HTR-8/SVneo (cell line): ENCODE results near the gene ZNF579.

Experiments used
- DNase-seq: peaks from one replicate; pipeline ENCODE4 v3.0.0; 2011; ENCODE audit warnings: low spot score, mixed read lengths; ENCODE audit not compliant: insufficient read length
- FAIRE-seq: peaks from 2 replicates; lab custom pipeline; 2011; peaks lifted over from hg19 to GRCh38; lab: Jason Lieb, UNC

ZNF579 gene, protein sequence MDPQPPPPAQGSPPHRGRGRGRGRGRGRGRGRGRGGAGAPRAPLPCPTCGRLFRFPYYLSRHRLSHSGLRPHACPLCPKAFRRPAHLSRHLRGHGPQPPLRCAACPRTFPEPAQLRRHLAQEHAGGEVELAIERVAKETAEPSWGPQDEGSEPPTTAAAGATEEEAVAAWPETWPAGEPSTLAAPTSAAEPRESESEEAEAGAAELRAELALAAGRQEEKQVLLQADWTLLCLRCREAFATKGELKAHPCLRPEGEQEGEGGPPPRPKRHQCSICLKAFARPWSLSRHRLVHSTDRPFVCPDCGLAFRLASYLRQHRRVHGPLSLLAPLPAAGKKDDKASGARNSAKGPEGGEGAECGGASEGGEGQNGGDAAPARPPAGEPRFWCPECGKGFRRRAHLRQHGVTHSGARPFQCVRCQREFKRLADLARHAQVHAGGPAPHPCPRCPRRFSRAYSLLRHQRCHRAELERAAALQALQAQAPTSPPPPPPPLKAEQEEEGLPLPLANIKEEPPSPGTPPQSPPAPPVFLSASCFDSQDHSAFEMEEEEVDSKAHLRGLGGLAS

GRCh38 chr19:55580628-55581144 lies at the start of gene ZNF579:
TSS of gene ZNF579 (minus strand) at chr19:55580848. CDS start at chr19:55579639, 1,209 bp downstream.
- peak; percentile 26 for FAIRE-seq
- peak; percentile 81 for DNase-seq

DNA sequence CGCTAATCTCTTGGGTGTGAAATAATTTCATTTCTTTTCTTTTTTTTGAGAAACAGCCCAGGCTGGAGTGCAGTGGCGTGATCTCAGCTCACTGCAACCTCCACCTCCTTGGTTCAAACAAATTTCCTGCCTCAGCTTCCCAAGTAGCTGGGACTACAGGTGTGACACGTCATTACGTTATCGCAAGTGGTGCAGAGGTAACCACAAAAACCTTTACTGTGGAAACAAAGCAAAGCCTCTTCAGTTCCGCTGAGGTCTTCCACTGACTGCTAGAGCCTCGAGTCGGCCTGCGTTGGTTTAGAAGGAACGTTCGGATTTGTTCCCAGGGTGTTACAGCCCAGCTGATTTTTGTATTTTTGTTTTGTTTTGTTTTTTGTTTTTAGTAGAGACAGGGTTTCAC lies 45.7 kb upstream of the ZNF579 start:
- DNase-seq = no peak
- FAIRE-seq = no peak

GRCh38 chr19:55625004-55625326 lies 44.3 kb upstream of the ZNF579 start:
- no peak for DNase-seq
- FAIRE-seq = no peak

GRCh38 chr19:55624109-55625003 lies 43.7 kb upstream of the ZNF579 start, which contains the start of gene ZNF784:
TSS of gene ZNF784 (minus strand) at chr19:55624566. CDS start at chr19:55624561, 5 bp downstream.
- FAIRE-seq = peak; percentile 97
- peak; percentile 89 for DNase-seq

GRCh38 chr19:55623561-55623960 lies 42.9 kb upstream of the ZNF579 start:
- DNase-seq = no peak
- no peak for FAIRE-seq

DNA sequence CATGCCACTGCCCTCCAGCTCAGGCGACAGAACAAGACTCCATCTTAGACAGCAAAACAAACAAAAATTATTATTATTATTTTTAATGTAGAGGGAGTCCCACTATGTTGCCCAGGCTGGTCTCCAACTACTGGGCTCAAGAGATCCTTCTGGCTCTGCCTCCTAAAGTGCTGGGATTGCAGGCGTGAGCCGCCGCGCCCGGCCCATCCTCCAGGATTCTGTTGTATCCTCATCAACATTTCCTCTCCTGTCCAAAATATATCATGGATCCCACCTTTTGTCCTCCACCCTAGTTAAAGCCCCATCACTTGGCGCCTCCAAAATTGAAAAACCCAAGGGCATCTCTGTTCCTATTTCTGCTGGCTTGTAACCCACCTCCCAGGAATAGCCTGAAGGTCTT lies 42.5 kb upstream of the ZNF579 start:
- no peak for FAIRE-seq

DNA sequence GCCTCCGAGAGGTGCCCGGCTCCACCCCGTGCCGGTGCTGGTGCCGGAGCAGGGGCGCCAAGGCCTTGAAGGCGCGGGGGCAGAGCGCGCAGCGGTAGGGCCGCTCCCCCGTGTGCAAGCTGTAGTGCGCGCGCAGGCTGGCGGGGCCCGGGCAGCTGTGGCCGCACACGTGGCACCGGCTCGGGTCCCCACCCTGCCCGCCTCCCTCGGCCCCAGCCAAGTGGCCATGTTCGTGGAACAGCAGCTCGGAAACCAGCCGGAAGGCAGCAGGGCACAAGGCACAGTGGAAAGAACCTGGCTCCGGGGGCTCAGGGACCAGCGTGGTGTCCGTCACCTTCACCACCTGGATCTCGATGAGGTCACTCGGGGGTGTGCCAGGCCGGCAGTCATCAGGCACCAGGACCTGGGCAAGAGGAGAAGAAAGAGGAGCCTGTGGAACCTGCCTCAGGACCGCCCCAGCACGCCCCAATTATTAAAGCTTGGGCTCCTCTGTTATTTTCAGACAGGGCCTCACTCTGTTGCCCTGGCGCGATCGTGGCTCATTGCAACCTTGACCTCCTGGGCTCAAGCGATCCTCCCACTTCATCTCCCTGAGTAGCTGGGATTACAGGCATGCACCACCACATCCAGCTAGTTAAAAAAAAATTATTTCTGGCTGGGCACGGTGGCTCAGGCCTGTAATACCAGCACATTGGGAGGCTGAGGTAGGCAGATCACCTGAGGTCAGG lies 41.8 kb upstream of the ZNF579 start:
- FAIRE-seq (no peak), DNase-seq (no peak)

More for the DNA sequence above, 42.5 kb upstream of the ZNF579 start:
- no peak for DNase-seq

DNA sequence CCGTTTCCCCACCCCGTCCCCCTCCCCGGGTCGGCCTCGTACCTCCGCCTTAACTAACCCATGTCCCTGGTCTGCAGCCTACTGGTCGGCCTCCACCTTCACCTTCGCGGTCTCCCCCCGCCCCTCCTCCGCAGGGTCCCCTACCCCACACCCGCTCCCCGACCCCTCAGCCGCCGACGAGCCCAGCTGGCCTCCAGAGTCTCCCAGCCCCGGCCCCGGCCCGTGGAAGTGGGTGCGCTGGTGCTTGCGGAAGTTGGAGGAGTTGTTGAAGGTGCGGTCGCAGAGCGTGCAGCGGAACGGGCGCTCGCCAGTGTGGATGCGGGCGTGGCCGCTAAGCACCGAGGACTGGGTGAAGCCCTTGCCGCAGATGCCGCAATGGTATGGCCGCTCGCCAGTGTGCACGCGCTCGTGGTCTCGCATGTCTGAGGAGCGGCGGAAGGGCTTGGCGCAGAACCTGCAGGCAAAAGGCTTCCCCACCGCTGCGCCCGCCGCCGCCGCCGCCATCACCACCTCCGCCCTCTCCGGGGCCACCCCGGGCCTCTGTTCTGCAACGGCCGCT lies 41.1 kb upstream of the ZNF579 start:
- DNase-seq (no peak), FAIRE-seq (no peak)

DNA sequence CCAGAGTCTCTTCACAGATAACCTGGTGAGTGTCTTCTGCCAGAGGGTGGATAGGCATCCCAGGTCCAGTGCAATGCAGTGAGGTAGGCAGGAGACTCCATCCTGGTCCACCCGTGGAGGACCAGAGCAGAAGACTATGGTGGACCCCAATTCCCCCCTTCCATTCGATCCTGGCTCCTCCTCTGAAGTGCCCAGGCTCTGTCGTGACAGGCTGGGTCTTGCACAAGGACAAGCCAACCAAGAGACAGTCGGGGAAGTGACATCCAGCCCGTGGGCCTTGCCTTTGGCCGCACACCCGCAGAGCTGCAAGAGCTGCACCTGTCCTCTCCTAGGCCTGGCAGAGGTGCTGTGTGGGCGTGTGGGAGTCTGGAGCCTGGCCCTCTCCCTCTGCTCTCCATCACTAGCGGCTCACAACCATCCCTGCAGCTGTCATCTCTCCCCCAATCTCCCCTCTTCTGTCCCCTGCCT lies 40.6 kb upstream of the ZNF579 start:
- DNase-seq = no peak
- no peak for FAIRE-seq

DNA sequence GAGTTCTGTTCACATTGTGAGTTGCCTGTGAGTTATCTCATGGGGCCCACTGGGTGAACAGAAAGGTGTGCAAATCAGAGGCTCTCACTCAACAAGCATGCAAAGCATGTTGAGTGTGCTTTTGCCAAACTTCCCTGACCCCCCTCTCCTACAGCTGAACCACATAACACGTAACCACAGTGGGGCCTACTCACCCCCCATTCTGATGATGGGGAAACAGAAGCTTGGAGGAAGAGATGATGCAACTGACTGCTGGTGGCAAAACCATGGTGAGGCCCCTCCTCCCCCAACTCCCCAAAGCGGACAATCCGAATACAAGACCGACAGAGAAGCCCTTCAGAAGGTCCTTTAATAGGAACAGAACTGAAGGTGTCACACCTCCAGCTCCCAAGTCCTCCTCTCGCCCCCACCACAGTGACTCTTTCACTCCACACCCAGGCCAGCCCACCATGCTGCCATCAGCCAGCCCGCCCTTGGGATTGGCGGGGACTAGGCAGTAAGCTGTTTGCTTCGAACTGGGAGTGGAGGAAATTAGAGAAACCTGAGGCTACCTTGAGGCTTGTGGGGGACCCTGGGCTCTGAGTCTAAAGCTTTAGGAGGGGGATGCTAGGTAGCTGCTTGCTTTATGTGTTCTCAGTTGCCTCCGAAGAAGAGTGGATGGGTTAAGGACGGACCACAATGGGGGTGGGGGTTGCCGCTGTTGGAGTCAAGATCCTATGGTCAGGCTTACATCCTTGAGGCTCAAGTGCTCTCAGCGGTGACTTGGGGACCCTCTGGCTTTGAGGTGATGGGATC lies 40.0 kb upstream of the ZNF579 start:
- no peak for FAIRE-seq
- DNase-seq = no peak

DNA sequence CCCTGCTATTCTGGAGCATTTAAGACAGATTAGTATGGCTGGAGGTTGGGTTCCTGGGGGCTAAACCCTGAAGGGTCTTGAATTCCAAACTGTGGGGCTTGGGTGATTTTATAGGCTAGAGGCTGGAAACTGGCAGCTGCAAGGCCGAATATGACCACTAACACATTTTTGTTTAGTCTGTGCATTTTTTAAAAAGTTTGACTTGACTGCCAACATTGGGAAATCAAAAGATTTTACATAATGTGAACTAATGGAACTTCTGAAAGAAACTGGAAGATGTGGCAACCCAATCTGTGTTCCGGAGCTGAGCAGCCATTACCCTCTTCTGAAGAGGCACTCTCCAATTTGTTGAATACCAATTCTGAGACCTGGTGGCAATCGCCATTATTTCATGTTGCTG lies 38.6 kb upstream of the ZNF579 start:
- DNase-seq = no peak

GRCh38 chr19:55618426-55618825 lies 37.8 kb upstream of the ZNF579 start:
- FAIRE-seq (no peak), DNase-seq (no peak)

More for the DNA sequence above, 38.6 kb upstream of the ZNF579 start:
- no peak for FAIRE-seq

DNA sequence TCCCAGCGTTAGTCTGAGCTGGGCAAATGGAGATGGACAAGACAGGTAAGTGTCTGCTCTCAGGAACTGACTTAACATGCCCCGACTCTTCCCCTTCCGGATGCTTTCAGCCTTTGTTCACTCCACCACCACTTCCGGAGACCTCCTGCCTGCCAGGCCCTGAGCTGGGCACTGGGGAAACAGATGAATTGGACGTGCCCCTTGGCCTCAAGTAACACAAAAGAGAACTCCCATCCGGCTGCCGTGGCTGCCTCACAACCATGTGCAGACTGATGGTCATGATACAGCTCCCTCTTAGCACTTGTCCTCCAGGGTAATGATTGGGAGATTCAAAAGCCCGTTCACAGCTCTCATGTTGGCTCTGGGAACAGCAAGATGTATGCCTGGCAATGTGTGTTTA lies 36.8 kb upstream of the ZNF579 start:
- DNase-seq = no peak
- no peak for FAIRE-seq

DNA sequence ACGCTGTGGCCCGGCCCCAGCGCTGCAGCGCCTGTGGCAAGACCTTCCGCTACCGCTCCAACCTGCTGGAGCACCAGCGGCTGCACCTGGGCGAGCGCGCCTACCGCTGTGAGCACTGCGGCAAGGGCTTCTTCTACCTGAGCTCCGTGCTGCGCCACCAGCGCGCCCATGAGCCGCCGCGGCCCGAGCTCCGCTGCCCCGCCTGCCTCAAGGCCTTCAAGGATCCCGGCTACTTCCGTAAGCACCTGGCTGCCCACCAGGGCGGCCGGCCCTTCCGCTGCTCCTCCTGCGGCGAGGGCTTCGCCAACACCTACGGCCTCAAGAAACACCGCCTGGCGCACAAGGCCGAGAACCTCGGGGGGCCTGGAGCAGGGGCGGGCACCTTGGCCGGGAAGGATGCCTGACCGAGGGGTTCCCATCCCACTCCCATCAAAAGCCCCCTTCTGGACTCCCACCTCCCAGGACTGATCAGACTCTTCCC lies 35.8 kb upstream of the ZNF579 start:
- no peak for DNase-seq
- FAIRE-seq = no peak

DNA sequence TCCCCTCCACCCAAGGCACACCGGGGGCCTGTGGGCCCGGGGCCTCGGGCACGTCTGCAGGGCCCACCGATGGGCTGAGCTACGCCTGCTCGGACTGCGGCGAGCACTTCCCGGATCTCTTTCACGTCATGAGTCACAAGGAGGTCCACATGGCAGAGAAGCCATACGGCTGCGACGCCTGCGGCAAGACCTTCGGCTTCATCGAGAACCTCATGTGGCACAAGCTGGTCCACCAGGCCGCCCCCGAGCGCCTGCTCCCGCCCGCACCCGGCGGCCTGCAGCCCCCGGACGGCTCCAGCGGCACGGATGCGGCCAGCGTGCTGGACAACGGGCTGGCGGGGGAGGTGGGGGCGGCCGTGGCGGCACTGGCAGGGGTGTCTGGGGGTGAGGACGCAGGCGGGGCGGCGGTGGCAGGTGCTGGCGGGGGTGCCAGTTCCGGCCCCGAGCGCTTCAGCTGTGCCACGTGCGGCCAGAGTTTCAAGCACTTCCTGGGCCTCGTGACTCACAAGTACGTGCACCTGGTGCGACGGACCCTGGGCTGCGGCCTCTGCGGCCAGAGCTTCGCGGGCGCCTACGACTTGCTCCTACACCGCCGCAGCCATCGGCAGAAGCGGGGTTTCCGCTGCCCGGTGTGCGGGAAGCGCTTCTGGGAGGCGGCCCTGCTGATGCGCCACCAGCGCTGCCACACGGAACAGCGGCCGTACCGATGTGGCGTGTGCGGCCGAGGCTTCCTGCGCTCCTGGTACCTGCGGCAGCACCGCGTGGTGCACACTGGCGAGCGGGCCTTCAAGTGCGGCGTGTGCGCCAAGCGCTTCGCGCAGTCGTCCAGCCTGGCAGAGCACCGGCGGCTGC lies 35.1 kb upstream of the ZNF579 start:
- FAIRE-seq = no peak
- no peak for DNase-seq

GRCh38 chr19:55614711-55615542 lies 34.3 kb upstream of the ZNF579 start:
- FAIRE-seq (no peak), DNase-seq (no peak)
